Measurements from ENCODE around the gene ADAMTS3. TPM values are rescaled to one million over a fixed set of nuclear protein-coding genes. Genes with fewer than 3 reads are reported as not detected.

The ADAMTS3 gene
- not detected in 2 replicates for total RNA-seq (2014; rRNA removed; shearing (Covaris generic))

DNA sequence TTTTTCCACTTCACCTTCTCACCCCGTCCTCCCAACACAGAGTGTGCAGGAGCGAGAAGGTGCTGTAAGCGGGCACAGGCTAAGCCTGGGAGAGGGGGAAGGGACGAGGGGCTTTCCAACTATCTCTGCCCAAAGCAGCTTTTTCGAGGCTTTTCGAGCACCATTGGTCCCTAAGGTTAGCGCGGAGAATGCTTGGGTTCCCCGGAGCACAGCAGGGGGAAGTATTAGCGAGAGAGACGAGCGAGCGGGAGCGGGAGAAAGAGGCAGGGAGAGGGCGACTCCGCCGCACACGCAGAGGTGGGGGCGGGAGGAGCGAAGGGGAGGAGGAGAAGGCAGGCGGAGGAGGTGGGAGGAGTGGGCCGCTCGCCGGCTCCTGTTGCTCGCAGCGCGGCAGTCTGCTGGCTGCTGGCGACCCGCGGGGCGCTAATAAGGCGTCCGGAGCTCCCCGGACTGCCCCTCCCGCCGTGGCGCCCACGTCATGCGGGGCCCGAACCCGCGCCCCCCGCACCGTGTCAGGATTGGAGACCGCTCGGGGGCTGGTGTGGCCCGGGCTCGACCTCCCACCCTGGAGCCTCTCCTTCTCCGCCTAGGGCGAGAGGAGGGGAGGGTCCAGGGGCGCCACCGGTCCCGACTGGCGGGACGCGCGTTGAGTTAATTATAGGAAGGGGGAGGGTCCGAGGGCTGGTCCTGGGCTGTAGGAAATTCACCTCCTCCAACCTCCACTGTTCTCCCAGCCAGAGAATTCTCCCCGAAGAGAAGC, at the start of gene ADAMTS3:
Gene ADAMTS3 (minus strand): TSS at position 263 of the 760 bp plus-strand sequence. CDS start 459 bp downstream, outside the sequence.
- DNase-seq (ENCODE audit: low spot score): no peak

DNA sequence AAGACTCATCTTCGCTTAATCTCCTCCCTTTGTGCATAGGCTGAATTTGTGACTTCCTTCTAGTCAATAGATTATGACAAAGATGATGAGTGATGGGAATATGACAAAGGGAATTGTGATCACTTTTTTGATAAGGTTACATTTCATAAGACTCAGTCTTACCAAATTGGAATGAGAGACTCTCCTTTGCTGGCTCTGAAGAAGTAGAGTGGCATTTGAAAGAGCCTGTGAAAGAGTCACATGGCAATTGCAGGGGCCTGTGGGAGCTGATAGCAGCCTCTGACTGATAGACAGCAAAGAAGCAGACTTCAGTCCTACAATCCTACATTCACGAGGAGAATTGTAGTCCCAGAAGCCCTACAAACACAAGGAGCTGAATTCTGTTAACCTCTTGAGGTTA, 44.9 kb upstream of the ADAMTS3 start:
- DNase-seq (ENCODE audit: low spot score): no peak

DNA sequence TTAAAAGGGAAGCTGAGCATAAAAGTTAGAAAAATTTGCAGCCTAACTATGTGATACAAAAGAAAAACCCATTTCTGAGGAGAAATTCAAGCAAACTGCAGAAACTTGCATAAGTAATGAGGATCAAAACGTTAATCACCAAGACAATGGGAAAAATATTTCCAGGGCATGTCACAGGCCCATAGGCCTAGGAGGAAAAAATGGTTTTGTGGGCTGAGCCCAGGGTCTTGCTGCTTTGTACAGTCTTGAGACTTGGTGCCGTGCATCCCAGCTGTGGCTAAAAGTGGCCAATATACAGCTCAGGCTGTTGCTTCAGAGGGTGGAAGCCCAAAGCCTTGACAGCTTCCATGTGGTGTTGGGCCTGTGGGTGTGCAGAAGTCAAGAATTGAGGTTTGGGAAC, 37.7 kb upstream of the ADAMTS3 start:
- no peak for DNase-seq (ENCODE audit: low spot score)

DNA sequence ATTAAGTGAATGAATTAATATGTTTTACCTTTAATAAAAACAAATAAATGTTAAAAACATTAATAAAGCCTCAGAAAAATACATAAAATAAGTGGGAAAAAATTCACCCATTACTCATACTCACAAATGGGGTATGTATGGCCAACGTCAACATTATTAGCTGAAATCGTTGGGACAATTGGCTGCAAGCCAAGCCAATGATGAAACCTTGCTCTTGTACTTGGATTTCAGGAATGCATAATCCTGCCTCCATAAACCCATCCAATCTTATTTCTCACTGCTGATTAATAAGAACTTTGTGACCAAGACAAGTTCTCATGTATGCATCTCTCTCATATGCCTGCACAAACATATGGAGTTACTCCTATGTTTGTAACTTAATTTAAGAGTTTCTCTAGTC, 35.3 kb upstream of the ADAMTS3 start:
- no peak for DNase-seq (ENCODE audit: low spot score)

DNA sequence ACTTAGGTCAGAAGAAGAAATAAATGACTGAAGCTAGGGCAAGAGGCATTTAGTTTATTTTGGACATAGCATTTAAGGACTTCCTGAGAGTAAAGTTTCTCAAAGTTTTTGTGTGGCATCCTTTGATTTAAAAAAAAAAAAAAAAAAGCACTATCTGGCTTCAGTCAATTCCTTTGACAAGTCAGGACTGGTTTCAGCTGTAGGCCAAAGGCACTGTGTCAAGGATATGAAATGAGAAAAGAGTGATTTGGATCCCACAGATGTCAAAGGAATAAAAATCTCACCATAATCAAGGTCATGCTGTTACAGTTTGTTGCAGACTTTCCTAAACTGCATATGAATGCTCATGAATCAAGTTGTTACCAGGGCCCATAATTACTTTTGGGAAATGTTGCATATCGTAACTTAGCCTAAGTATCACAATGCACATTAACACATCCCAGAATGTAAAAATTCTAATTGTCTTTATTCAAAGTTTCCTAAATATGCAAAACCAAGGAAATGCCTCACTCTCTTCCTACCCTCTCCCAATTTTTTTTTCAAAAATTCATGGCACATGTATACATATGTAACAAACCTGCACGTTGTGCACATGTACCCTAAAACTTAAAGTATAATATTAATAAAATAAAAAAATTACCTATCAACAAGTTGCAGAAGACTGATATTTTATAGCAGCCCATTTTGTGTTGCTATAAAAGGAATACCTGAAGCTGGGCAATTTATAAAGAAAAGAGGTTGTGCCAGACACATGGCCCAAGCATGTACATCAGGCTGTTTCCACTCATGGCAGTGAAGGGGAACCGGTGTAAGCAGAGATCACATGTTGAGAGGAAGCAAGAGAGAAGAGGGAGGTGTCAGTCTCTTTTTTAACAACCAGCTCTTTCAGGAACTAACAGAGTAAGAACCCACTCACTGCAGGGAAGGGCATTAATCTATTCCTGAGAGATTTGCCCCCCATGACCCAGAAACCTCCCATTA, 33.7 kb upstream of the ADAMTS3 start:
- DNase-seq (ENCODE audit: low spot score): no peak

DNA sequence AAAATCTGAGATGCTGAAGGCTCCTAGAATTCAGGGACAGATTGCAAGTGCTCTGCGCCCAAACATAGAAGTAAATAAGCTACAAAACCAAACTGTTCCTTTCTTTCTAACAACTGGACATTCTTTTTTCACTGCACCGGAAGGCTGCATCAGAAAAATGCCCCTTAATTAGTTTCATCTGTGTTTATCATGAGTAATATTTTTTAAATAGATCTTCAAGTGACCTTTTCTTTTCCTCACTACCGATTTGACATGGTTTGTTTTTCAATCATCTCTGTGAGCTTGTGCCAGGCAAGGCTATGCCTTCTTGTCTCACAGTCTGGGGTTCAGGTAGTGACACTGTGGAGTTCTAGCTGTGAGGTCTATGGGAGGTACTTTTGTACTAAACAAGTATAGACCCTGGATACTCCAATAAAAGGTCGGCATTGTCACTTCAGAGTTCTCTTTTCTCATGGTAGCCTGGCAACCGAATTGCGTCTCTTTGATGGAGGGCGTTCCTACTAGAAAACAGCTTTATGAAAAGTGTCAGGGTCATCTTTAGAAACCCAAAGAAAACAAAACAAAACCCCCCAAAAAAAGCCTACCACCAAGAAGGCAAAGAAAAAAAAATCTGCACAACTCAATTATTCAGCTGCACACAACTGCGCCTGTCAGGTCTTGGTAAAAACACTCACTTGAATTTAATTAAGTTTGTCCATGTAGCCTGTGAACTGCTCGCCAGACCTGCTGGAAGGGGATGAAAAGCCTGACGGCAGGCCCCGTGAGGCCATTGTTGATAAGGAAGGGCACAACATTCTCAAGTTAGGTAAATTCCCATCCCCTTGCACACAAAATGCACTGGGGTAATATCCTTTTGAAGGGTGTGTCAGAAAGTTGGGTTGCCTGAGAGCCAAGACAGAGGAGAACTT, 22.8 kb upstream of the ADAMTS3 start:
- DNase-seq (ENCODE audit: low spot score): no peak

DNA sequence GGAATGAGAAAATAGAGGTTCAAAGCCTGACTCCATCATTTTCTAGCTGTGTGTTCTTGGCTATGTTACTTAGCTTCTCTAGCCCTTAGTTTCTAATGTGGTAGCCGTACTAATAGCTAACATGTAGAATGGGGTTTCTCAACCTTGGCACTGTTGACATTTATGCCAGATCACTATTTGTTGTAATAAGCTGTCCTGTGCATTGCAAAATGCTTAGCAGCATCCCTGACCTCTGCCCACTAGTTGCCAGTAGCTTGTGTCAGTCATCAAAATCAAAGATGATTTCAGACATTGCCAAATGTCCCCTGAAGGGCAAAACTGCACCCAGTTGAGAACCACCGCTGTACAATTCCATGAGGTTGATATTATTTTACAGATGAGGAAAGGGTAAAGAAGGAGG, 18.3 kb upstream of the ADAMTS3 start:
- no peak for DNase-seq (ENCODE audit: low spot score)

DNA sequence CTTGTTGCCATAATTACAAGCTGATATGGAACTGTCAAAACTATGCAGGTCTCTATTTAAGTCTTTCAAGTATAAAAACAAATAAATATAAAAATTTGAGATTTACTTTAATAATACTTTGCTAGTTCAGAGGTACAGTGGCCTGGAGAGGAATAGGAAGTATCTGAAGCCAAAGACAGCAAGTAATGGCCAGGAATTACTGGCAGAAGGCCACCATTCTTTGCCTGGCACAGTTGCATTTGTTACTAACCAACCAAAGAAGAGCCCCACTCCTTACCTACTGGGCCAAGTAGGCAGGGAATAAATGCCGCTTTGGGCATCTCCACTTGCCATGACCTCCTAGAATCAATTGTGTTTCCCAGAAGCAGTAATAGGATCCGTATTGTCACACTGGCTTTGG, 13.8 kb upstream of the ADAMTS3 start:
- no peak for DNase-seq (ENCODE audit: low spot score)

DNA sequence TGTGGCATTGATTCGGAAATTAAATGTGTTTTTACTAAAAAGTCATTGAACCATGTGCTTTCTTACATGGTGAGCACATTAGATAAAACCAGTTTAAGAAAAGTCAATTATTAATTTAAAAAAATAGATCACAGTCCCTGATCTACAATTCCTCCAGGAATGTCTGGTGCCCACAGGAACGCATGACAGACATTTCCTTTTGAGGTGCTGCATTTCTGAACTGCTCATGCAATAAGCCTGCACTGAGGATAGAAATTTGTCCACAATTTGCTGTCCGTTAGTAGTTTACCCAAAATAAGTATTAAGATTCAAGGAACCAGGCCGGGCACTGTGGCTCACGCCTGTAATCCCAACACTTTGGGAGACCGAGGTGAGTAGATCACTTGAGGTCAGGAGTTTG, 8.2 kb upstream of the ADAMTS3 start:
- DNase-seq (ENCODE audit: low spot score): no peak

DNA sequence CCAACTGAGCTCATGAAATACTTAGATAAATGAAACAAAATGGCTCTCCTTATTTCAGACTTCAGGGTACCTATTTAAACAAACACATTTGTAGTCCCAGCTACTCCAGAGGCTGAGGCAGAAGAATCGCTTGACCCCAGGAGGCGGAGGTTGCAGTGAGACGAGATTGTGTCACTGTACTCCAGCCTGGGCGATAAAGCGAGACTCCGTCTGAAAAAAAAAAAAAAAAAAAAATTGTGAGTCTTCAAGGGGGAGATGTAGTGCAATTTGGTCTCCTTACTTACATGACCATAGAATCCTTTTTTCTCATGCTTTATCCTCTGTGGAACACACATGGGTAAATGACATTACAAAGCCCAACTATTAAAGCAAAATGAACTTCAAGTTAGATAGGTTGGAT, 2.3 kb upstream of the ADAMTS3 start:
- no peak for DNase-seq (ENCODE audit: low spot score)

DNA sequence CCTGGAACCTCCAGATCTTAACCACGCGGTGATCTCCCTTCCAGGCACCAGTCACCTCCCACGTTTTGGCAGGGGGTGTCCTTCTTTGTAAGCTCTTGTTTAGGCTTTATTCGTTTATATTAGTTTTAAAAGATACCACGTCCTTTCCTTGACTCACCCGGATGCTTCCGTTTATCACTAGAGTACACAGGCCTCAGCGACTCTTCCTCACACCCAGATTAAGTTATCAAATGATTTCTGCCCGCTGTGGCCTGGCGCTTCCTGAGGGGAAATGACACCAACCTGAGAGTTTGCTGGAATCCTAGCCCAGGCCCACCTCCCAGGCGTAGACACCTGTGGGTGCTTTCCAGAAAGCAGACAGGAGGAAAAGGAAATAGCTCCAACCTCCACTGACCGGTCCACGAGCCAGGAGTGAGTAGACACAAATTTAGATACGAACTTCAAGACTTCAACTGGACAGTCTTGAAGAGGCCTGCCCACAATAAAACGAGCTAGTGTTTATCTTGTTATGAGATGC, 756 bp upstream of the ADAMTS3 start:
- no peak for DNase-seq (ENCODE audit: low spot score)

DNA sequence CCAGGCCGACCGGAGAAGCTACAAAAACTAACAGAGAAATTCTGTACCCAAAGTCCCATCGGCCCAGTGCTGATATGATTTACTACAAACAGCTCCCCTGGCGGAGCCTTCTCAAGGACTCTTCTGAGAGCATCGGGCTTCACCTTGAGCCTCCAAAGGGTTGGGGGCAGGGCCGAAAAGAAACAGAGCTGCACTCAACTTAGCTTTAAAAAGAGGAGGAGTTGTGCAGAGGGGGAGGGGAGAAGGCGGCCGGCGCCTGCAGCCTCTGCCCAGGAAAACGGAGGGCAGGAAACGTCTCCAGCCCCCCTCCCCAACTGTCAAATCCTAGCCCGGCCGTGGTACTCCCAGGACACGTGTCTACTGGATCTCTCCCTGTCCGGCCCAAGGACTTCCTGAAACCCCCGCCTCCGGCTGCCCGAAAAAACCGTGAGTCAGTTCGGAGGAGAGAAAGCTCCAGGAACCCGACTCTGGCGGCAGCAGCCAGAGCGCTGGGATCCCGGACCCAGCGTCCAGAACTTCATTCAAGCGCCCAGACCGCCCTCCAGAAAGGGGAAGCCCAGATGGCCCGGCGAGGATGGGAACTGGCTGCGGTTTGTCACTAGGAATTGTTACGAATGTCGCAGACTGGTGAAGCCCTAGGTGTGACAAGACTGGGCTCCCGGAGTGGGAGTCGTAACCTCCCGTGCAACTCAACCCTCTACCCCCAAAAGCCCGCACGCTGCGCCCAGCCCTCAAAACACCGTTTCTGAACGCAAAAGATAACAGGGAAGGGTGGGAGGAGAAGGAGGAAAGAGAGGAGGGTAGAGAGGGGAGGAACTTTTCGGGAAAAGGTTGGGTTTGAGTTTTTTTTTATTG, 973 bp downstream of the ADAMTS3 start:
- no peak for DNase-seq (ENCODE audit: low spot score)

DNA sequence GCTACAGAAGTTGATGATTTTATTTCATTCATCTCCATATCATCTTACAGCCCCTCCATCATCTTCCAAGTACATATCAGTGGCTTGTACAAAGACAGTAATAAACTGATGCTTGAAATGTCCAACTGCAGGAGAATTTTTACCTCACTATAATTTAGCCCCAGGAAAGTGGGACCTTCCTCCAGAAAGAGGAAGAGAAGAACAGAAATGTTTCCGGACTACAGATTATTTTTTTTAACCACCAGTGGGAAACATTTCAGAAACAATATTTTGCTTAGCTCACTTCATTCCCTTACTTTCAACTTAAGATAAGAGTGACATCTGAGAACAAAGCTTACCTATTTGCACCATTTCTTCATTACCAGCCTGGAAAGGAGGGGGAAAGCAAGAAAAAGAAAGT, 2.0 kb downstream of the ADAMTS3 start:
- DNase-seq (ENCODE audit: low spot score): no peak

DNA sequence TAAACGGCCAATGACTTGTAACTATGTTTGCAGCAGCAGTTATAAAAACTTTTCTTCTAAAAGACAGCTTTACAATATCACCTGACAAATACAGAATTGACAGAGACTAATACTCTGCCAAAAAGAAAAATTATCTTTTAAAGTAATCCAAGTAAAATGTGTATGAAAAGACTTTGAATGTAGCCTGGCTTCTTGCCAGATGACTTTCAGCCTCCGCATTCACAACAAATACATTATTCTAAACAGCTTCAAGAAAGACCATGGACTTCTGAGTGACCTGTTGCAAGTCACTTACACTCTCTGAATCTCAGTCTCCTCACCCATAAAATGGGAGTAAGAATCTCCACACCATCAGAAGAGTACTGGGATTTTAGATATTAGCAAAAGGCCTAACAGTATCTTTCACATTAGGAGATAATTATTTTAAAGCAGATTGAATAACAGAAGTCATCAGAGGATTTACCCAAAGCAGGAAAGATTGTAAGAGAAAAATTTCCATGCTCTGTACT, 2.5 kb downstream of the ADAMTS3 start:
- DNase-seq (ENCODE audit: low spot score): no peak

DNA sequence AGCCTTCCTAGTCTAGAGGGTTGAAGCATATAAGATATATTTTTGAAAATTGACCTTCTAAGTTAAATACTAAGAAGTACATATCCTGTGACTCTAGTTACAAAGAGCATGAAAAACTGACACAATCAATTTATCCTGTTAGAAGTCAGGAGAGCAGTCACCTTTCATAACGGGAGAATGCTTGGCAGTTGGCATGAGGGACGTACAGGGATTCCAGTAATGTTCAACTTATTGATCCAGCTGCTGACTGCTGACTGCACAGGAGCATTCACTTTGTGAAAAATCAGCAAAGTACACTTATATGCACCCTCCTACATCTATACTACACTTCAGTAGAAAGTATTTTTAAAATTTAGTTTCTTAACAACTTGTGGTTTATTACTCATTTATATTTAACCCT, 4.2 kb downstream of the ADAMTS3 start:
- DNase-seq (ENCODE audit: low spot score): no peak

DNA sequence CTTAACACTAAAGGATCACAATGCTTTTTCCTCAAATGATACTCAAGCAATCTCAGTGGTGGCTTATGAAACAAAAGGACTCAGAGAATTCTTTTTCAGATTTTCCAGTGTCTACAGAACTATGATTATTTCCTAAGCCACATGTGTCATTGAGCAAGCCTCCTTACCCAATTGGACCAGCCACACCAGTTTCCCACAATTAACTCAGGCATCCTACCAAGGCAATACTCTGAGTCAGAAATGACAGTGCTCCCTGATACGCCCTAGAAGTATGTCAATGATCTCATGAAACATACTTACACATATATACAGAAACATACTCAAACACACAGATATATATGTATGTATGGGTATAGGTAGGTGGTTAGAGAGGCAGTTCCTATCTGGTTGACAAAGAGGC, 4.8 kb downstream of the ADAMTS3 start:
- DNase-seq (ENCODE audit: low spot score): no peak

DNA sequence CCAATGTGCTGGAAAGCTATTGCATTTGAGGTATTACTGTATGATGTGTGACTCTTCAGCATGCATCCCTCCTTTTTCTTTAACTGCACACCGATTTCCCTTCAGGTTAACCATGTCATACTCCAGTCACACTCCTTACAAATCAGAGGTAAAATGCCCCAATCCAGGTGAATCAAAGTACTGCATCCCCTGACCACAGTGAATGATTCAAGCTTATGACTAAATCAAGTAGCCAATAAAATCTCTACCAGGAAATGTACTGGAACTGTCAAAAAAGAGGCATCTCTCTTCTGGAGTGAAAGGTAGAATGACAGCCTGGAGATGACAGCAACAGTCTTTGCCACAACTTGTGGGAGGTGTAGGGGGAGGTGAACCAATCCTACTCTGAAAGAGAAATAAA, 10.4 kb downstream of the ADAMTS3 start:
- DNase-seq (ENCODE audit: low spot score): no peak

DNA sequence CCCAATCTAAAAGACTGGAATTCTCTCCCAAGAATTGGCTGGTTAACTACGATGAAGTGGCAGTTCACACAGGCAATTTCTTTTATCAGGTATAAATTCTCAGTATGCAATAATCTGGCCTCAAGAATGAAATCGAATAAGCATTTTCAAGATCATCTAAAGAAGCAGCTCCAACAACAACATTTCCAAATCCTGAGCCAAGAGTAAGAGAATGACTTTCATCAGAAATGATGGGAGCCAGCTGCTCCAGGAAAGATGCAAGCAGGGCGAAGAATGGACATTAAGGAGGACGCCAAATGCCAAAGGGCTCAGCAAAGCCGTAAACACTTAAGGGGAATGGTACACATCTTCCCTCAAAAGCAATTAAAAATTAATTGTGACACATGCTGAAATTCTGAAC, 12.0 kb downstream of the ADAMTS3 start:
- DNase-seq (ENCODE audit: low spot score): no peak

DNA sequence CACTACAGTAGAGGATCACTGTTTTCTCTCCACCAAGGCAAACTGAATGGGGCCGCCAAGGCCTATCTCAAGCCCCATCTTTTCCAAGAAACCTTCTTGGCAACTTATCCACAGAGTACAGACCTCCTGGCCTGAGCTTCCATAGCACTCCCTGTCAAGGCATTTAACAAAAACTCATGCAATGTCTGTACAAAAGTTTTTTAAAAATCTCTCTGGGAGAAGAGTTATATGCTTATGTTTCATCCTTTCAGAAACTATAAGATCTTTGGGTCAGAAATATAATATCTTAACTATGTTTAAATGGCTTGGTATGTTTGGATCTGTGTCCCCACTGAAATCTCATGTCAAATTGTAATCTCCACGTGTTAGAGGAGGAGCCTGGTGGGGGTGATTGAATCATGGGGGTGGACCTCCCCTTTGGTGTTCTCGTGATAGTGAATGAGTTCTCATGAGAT, 13.6 kb downstream of the ADAMTS3 start:
- no peak for DNase-seq (ENCODE audit: low spot score)

Data from HT-29 (cell line).